Measurements from ENCODE around the gene EFL1.

The EFL1 gene

GRCh38 chr15:82168296-82168695 lies 94.2 kb downstream of the EFL1 start:
- TF ChIP-seq GATA1 (IDR thresholded peaks at IDR 0.05; ENCODE audit: low read depth, low read length) (no peak), POLR2A (IDR thresholded peaks at IDR 0.05; ENCODE audit: low read length) (no peak)
- no peak for DNase-seq

- no peak for TF ChIP-seq GATA1 (IDR thresholded peaks at IDR 0.05; ENCODE audit: low read depth, low read length)
- no peak for TF ChIP-seq POLR2A (IDR thresholded peaks at IDR 0.05; ENCODE audit: low read length)
- no peak for DNase-seq
These were observed 96.6 kb downstream of the EFL1 start for GRCh38 chr15:82165948-82166376.

- TF ChIP-seq POLR2A (IDR thresholded peaks at IDR 0.05; ENCODE audit: low read length), result no peak
- no peak for TF ChIP-seq GATA1 (IDR thresholded peaks at IDR 0.05; ENCODE audit: low read depth, low read length)
- peak in 1 of 2 experiments; percentile 7 for DNase-seq
These were observed 102.6 kb downstream of the EFL1 start for GRCh38 chr15:82159922-82160321.

GRCh38 chr15:82158811-82159210 lies 103.7 kb downstream of the EFL1 start:
- TF ChIP-seq GATA1 (IDR thresholded peaks at IDR 0.05; ENCODE audit: low read depth, low read length) (no peak), POLR2A (IDR thresholded peaks at IDR 0.05; ENCODE audit: low read length) (no peak)
- no peak for DNase-seq

- no peak for TF ChIP-seq GATA1 (IDR thresholded peaks at IDR 0.05; ENCODE audit: low read depth, low read length)
- no peak for TF ChIP-seq POLR2A (IDR thresholded peaks at IDR 0.05; ENCODE audit: low read length)
- DNase-seq, result no peak
These were observed 111.9 kb downstream of the EFL1 start for GRCh38 chr15:82150645-82151044.

GRCh38 chr15:82146990-82147461 lies 115.5 kb downstream of the EFL1 start:
- peak; percentile 7 to 62 for DNase-seq
- TF ChIP-seq GATA1 (IDR thresholded peaks at IDR 0.05; ENCODE audit: low read depth, low read length) (no peak), POLR2A (IDR thresholded peaks at IDR 0.05; ENCODE audit: low read length) (no peak)

- TF ChIP-seq POLR2A (IDR thresholded peaks at IDR 0.05; ENCODE audit: low read length) (no peak), GATA1 (IDR thresholded peaks at IDR 0.05; ENCODE audit: low read depth, low read length) (no peak)
- peak in 1 of 2 experiments; percentile 36 for DNase-seq
These were observed 116.0 kb downstream of the EFL1 start for GRCh38 chr15:82146576-82146975.

- DNase-seq, result peak; percentile 17
- TF ChIP-seq POLR2A (IDR thresholded peaks at IDR 0.05; ENCODE audit: low read length) (no peak), GATA1 (IDR thresholded peaks at IDR 0.05; ENCODE audit: low read depth, low read length) (no peak)
These were observed 118.8 kb downstream of the EFL1 start for GRCh38 chr15:82143390-82144385.

- TF ChIP-seq GATA1 (IDR thresholded peaks at IDR 0.05; ENCODE audit: low read depth, low read length) (no peak), POLR2A (IDR thresholded peaks at IDR 0.05; ENCODE audit: low read length) (no peak)
- DNase-seq, result no peak
These were observed 121.6 kb downstream of the EFL1 start for GRCh38 chr15:82140886-82141285.

GRCh38 chr15:82139823-82140268 lies 122.7 kb downstream of the EFL1 start:
- peak; percentile 40 to 52 for DNase-seq
- TF ChIP-seq GATA1 (IDR thresholded peaks at IDR 0.05; ENCODE audit: low read depth, low read length) (no peak), POLR2A (IDR thresholded peaks at IDR 0.05; ENCODE audit: low read length) (no peak)

GRCh38 chr15:82138306-82138705 lies 124.2 kb downstream of the EFL1 start:
- TF ChIP-seq GATA1 (IDR thresholded peaks at IDR 0.05; ENCODE audit: low read depth, low read length) (no peak), POLR2A (IDR thresholded peaks at IDR 0.05; ENCODE audit: low read length) (no peak)
- DNase-seq, result no peak

GRCh38 chr15:82137261-82137660 lies 125.3 kb downstream of the EFL1 start:
- no peak for DNase-seq
- TF ChIP-seq POLR2A (IDR thresholded peaks at IDR 0.05; ENCODE audit: low read length) (no peak), GATA1 (IDR thresholded peaks at IDR 0.05; ENCODE audit: low read depth, low read length) (no peak)

- DNase-seq, result no peak
- TF ChIP-seq POLR2A (IDR thresholded peaks at IDR 0.05; ENCODE audit: low read length) (no peak), GATA1 (IDR thresholded peaks at IDR 0.05; ENCODE audit: low read depth, low read length) (no peak)
These were observed 126.4 kb downstream of the EFL1 start for GRCh38 chr15:82136120-82136519.

GRCh38 chr15:82135638-82136037 lies 126.9 kb downstream of the EFL1 start:
- no peak for TF ChIP-seq POLR2A (IDR thresholded peaks at IDR 0.05; ENCODE audit: low read length)
- TF ChIP-seq GATA1 (IDR thresholded peaks at IDR 0.05; ENCODE audit: low read depth, low read length), result no peak
- no peak for DNase-seq

All from erythroblast (primary cell).